H9 (cell line): ENCODE results near the gene CHRNA3. TPM values are rescaled to one million over a fixed set of nuclear protein-coding genes. Genes with fewer than 3 reads are reported as not detected.

Experiments used
- DNase-seq: peaks from one replicate; pipeline ENCODE4 v3.0.0-alpha.2; 2017
- H2AFZ ChIP-seq: one replicate; pipeline ENCODE4 v1.6.1; 2013; ENCODE audit warnings: mild to moderate bottlenecking, low read length, control low read depth, moderate library complexity
- H2AK5ac ChIP-seq: 2 replicates; pipeline ENCODE4 v1.6.1; 2013; ENCODE audit warnings: low read length, control low read depth, mixed read lengths; ENCODE audit not compliant: insufficient read length
- H2BK120ac ChIP-seq: one replicate; pipeline ENCODE4 v1.6.1; 2013; ENCODE audit warnings: low read depth, mild to moderate bottlenecking, low read length, control low read depth, inconsistent platforms; ENCODE audit not compliant: poor library complexity, severe bottlenecking
- H2BK12ac ChIP-seq: 2 replicates; pipeline ENCODE4 v1.6.1; 2013; ENCODE audit warnings: low read length, control low read depth, mixed read lengths, low read depth; ENCODE audit not compliant: insufficient read length
- H2BK15ac ChIP-seq: 2 replicates; pipeline ENCODE4 v1.6.1; 2013; ENCODE audit warnings: low read depth, low read length, control low read depth
- H2BK20ac ChIP-seq: one replicate; pipeline ENCODE4 v1.6.1; 2013; ENCODE audit warnings: low read depth, mild to moderate bottlenecking, low read length, control low read depth, inconsistent platforms; ENCODE audit not compliant: poor library complexity, severe bottlenecking
- H2BK5ac ChIP-seq: 2 replicates; pipeline ENCODE4 v1.6.1; 2013; ENCODE audit warnings: low read length, control low read depth, mixed read lengths; ENCODE audit not compliant: insufficient read length
- H3K14ac ChIP-seq: 2 replicates; pipeline ENCODE4 v1.6.1; 2013; ENCODE audit warnings: low read length, control low read depth; ENCODE audit not compliant: insufficient read depth
- H3K18ac ChIP-seq: 2 replicates; pipeline ENCODE4 v1.6.1; 2013; ENCODE audit warnings: low read depth, mild to moderate bottlenecking, mixed read lengths, low read length, control low read depth; ENCODE audit not compliant: insufficient read length
- H3K23ac ChIP-seq: 2 replicates; pipeline ENCODE4 v1.6.1; 2013; ENCODE audit warnings: low read length, control low read depth, mixed read lengths, low read depth; ENCODE audit not compliant: insufficient read length
- H3K23me2 ChIP-seq: 2 replicates; pipeline ENCODE4 v1.6.1; 2013; ENCODE audit warnings: low read depth, mild to moderate bottlenecking, mixed read lengths, low read length, control low read depth; ENCODE audit not compliant: insufficient read length, poor library complexity, severe bottlenecking
- H3K27ac ChIP-seq: 2 replicates; pipeline ENCODE4 v1.5.1; 2013; ENCODE audit warnings: low read length, control low read depth, mixed read lengths, low read depth; ENCODE audit not compliant: insufficient read length
- H3K27me3 ChIP-seq: 2 replicates; pipeline ENCODE4 v1.6.1; 2013; ENCODE audit warnings: low read length, control low read depth, inconsistent platforms; ENCODE audit not compliant: insufficient read depth
- H3K4ac ChIP-seq: 2 replicates; pipeline ENCODE4 v1.6.1; 2013; ENCODE audit warnings: low read depth, mild to moderate bottlenecking, control low read depth, inconsistent platforms, low read length, moderate library complexity
- H3K4me1 ChIP-seq: 2 replicates; pipeline ENCODE4 v1.6.1; 2013; ENCODE audit warnings: low read length, control low read depth, inconsistent platforms; ENCODE audit not compliant: insufficient read depth
- H3K4me2 ChIP-seq: 2 replicates; pipeline ENCODE4 v1.6.1; 2013; ENCODE audit warnings: low read length, control low read depth, mixed read lengths; ENCODE audit not compliant: insufficient read length, insufficient read depth
- H3K56ac ChIP-seq: 2 replicates; pipeline ENCODE4 v1.6.1; 2013; ENCODE audit warnings: low read depth, mild to moderate bottlenecking, mixed read lengths, low read length, control low read depth; ENCODE audit not compliant: insufficient read length
- H3K79me1 ChIP-seq: 2 replicates; pipeline ENCODE4 v1.6.1; 2013; ENCODE audit warnings: low read depth, mild to moderate bottlenecking, moderate library complexity, low read length, control low read depth, inconsistent platforms; ENCODE audit not compliant: insufficient read depth, poor library complexity, severe bottlenecking
- H3K79me2 ChIP-seq: 2 replicates; pipeline ENCODE4 v1.6.1; 2013; ENCODE audit warnings: low read length, control low read depth, inconsistent platforms; ENCODE audit not compliant: insufficient read depth
- H3K9ac ChIP-seq: 2 replicates; pipeline ENCODE4 v1.6.1; 2013; ENCODE audit warnings: low read length, control low read depth, mixed read lengths; ENCODE audit not compliant: insufficient read length; ENCODE audit errors: extremely low read depth
- H3K9me3 ChIP-seq: one replicate; pipeline ENCODE4 v1.6.1; 2013; ENCODE audit warnings: low read depth, low read length, inconsistent platforms; ENCODE audit not compliant: control insufficient read depth
- H3T11ph ChIP-seq: one replicate; pipeline ENCODE4 v1.6.1; 2013; ENCODE audit warnings: mild to moderate bottlenecking, low read length, control low read depth, inconsistent platforms
- H4K20me1 ChIP-seq: one replicate; pipeline ENCODE4 v1.6.1; 2013; ENCODE audit not compliant: control insufficient read depth, insufficient read length, insufficient read depth
- H4K5ac ChIP-seq: 2 replicates; pipeline ENCODE4 v1.6.1; 2013; ENCODE audit warnings: low read depth, mild to moderate bottlenecking, mixed read lengths, low read length, control low read depth; ENCODE audit not compliant: insufficient read length
- H4K8ac ChIP-seq: replicated peaks from 2 replicates; pipeline ENCODE4 v1.6.1; 2013; ENCODE audit warnings: low read length, control low read depth, mixed read lengths, low read depth; ENCODE audit not compliant: insufficient read length
- H4K91ac ChIP-seq: 2 replicates; pipeline ENCODE4 v1.6.1; 2013; ENCODE audit warnings: low read depth, mild to moderate bottlenecking, moderate library complexity, mixed read lengths, low read length, control low read depth; ENCODE audit not compliant: insufficient read length
- H3K27ac Mint-ChIP-seq, 3 experiments: 2 replicates in 2 of 3; 3 replicates in 1 of 3; pipeline ENCODE4 v1.8.0; 2020 to 2021; ENCODE audit warnings: mixed read lengths in 3 of 3, mild to moderate bottlenecking in 1 of 3, moderate library complexity in 1 of 3
- H3K27me3 Mint-ChIP-seq: 2 replicates; pipeline ENCODE4 v1.8.0; 2021; ENCODE audit warnings: low read depth, mild to moderate bottlenecking, moderate library complexity, mixed read lengths
- H3K36me3 Mint-ChIP-seq, 3 experiments: 2 replicates in 2 of 3; 3 replicates in 1 of 3; pipeline ENCODE4 v1.8.0; 2020 to 2021; ENCODE audit warnings: low read depth in 3 of 3, mixed read lengths in 3 of 3; ENCODE audit not compliant: insufficient read depth in 1 of 3
- H3K4me1 Mint-ChIP-seq, 2 experiments: 2 replicates each; pipeline ENCODE4 v1.8.0; 2020; ENCODE audit warnings: mixed read lengths in 2 of 2
- H3K4me3 Mint-ChIP-seq, 2 experiments: 2 replicates in 1 of 2; 3 replicates in 1 of 2; pipeline ENCODE4 v1.8.0; 2020 to 2021; ENCODE audit warnings: mild to moderate bottlenecking in 2 of 2, mixed read lengths in 2 of 2, moderate library complexity in 1 of 2
- H3K9me3 Mint-ChIP-seq, 2 experiments: 2 replicates in 1 of 2; 3 replicates in 1 of 2; pipeline ENCODE4 v1.8.0; 2020; ENCODE audit warnings: mild to moderate bottlenecking in 2 of 2, mixed read lengths in 2 of 2, moderate library complexity in 1 of 2
- CTCF ChIP-seq: fragments of 200-600 bp; sonication (generic); conservative IDR thresholded peaks from 3 replicates; pipeline ENCODE4 v1.8.0; 2021; ENCODE audit warnings: antibody characterized with exemption, mild to moderate bottlenecking
- WGBS: extraction: QIAGEN DNeasy Blood & Tissue Kit; methylation state at CpG from one replicate; pipeline ENCODE4 v1.1.7; 2013; ENCODE audit warnings: missing lambda C conversion rate, low lambda C conversion rate, mixed read lengths; ENCODE audit not compliant: insufficient read length; ENCODE audit errors: extremely low coverage; 5-methylcytosine and 5-hydroxymethylcytosine counted together
- total RNA-seq: library from RNA; stranded (reverse); gene quantifications from 2 replicates; pipeline ENCODE4 v1.2.1, GENCODE V29; 2021

Gene CHRNA3
- total RNA-seq, 1 experiment from 2014 or later: 0.81 TPM

- no peak overlapping the region for H3K9ac ChIP-seq
- DNase-seq: no peak
- H3K79me2 ChIP-seq: no peaks in the 10 kb centered on the region
- H3K18ac ChIP-seq: no peak overlapping the region
- H3T11ph ChIP-seq: no peak overlapping the region
- H3K4me2 ChIP-seq: no peak overlapping the region
- no peak overlapping the region; the same call in 1 of the 2 replicates for H3K14ac ChIP-seq
- no peak overlapping the region for H2BK120ac ChIP-seq
- H4K5ac ChIP-seq: no peak overlapping the region
- no peak overlapping the region for H2BK12ac ChIP-seq
- peaks cover 23% of the 10 kb centered on the region for H3K27me3 Mint-ChIP-seq
- no CpG with 5 or more reads among the region's 12 CpGs for WGBS
- no peak overlapping the region for H2BK15ac ChIP-seq
- H3K4ac ChIP-seq: no peak overlapping the region
- no peaks in the 10 kb centered on the region for H3K9me3 ChIP-seq
- H3K79me1 ChIP-seq: no peaks in the 10 kb centered on the region
- no peaks in the 10 kb centered on the region; a peak in 4 of 5 replicates for H3K9me3 Mint-ChIP-seq
- H4K8ac ChIP-seq: no peak overlapping the region
- no peak overlapping the region; a peak in 1 of 7 replicates for H3K27ac Mint-ChIP-seq
- no peaks in the 10 kb centered on the region for H3K27me3 ChIP-seq
- H3K56ac ChIP-seq: no peak overlapping the region
- H3K23me2 ChIP-seq: no peaks in the 10 kb centered on the region
- no peak overlapping the region for H2BK20ac ChIP-seq
- no peak overlapping the region for H2AFZ ChIP-seq
- no peak overlapping the region for H3K27ac ChIP-seq
- H3K4me1 Mint-ChIP-seq: no peaks in the 10 kb centered on the region
- no peak overlapping the region for H3K4me3 Mint-ChIP-seq
- H2BK5ac ChIP-seq: no peak overlapping the region
- H4K91ac ChIP-seq: no peak overlapping the region
- H4K20me1 ChIP-seq: no peaks in the 10 kb centered on the region
- H2AK5ac ChIP-seq: no peak overlapping the region
- no peak for TF ChIP-seq CTCF
- no peak overlapping the region for H3K23ac ChIP-seq
- no peaks in the 10 kb centered on the region for H3K4me1 ChIP-seq
- H3K36me3 Mint-ChIP-seq: peaks cover 0 to 16% (median 9%) of the 10 kb centered on the region in 3 experiments; a peak in 4 of 7 replicates
These were observed 8.9 kb upstream of the CHRNA3 start for GRCh38 chr15:78629716-78630065.
